22Rv1 (cell line): ENCODE data around the gene NR5A1.

Experiments used
- H3K27ac ChIP-seq: fragments of 450-650 bp; 2 replicates; pipeline ENCODE4 v1.5.1; 2017
- CTCF ChIP-seq: fragments of 450-650 bp; IDR thresholded peaks from 2 replicates; pipeline ENCODE4 v1.5.1; 2017; ENCODE audit warnings: mild to moderate bottlenecking
- ZFX ChIP-seq: fragments of 450-650 bp; IDR thresholded peaks from 2 replicates; pipeline ENCODE4 v1.6.1; 2017; ENCODE audit warnings: antibody characterized with exemption, borderline replicate concordance

Gene NR5A1

GRCh38 chr9:124530246-124530645 is 23.0 kb upstream of the NR5A1 start:
- TF ChIP-seq ZFX (no peak), CTCF (no peak)
- no peak overlapping the region for H3K27ac ChIP-seq

GRCh38 chr9:124527781-124528180 is 20.6 kb upstream of the NR5A1 start:
- TF ChIP-seq ZFX (no peak), CTCF (no peak)

DNA sequence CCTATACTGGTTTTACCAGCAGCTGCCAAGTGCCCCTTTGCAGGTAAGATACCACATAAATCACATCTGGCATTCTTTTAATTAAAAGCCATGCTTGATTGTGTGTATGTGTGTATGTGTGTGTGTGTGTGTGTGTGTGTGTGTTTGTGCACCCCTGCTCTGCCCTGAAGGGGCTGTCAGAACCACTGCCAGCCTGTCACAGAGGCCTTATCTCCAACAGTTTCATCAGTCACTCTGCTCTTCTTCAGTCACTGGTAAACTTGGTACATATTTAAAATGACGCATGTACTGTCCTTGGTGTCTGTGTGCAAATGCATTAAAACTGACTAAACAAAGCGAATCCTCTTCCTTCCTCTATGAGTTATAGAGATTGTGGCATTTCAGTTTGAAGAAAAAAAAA is 19.0 kb upstream of the NR5A1 start:
- no peak for TF ChIP-seq ZFX
- TF ChIP-seq CTCF: no peak
- H3K27ac ChIP-seq: no peak overlapping the region

More at GRCh38 chr9:124527781-124528180, 20.6 kb upstream of the NR5A1 start:
- no peak overlapping the region for H3K27ac ChIP-seq

DNA sequence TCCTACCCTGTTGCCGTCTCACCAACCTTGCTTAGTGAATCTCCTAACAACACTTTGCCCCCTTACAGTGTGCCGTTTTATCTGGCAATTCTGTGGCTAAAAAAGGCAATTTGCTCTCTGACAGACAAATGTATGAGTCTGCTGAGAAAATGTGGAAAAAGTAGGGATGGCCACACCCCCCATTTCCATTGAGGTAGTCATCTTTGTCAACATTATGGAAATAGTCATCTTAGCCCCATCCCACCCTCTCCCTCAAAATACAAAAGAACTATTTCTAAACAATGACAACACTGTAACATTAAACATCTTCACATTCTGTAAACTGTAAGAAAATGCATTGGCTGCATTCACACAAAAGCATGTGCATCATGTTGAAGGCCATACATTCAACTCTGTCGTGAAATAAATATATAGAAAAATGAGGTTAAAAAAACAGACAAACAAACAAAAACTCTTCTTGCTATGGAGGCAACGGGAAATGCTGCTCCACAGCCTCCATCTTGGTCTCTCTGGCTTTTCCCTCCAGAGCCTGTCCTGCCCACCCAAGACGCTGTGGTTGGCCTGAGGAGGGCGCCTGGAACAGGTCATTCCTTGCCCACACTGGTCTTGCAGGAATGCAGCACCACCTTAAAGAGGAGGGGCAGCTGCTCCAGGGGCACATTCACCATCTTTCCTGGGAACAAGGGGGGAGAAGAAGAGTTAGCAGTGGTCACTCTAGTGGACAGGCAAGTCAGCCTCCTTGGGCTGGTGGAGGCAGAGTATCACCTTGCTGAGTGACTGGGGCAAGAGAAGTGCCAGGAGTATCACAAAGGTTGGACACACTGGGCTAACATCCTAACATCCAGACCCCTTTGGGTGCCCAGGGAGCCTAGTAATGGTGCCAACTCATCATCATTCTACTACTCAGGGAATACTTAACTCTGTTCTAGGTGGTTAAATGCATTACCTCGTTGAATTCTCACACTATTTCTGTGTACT is 15.2 kb upstream of the NR5A1 start:
- no peak overlapping the region for H3K27ac ChIP-seq
- TF ChIP-seq ZFX (no peak), CTCF (peak; percentile 25; the same call in 1 of the 2 replicates)

GRCh38 chr9:124521142-124521541 is 13.9 kb upstream of the NR5A1 start:
- H3K27ac ChIP-seq: no peak overlapping the region
- TF ChIP-seq ZFX (no peak), CTCF (no peak)

- H3K27ac ChIP-seq: no peak overlapping the region
- no peak for TF ChIP-seq ZFX
- TF ChIP-seq CTCF: no peak
Observed at GRCh38 chr9:124520206-124520596, 13.0 kb upstream of the NR5A1 start.

DNA sequence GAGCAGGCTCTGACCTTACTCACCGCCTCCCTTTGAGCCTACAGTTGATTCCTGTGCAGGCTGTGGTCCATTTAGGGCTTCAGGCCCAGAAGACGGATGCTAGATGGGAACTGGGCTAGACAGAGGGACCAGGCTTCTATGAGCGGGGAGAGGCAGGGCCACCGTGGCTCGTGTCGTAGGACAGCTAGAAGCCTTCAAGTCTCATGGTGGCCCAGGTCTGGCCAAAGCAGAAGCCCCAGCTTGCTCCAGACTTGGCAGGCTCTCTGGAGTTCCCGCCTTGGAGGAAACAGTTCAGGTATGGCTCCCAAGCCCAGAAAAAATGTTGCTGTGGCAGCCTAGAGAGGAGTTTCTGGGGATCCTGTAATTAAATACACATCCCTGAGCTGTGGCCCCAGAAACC is 10.9 kb upstream of the NR5A1 start:
- TF ChIP-seq ZFX: no peak
- TF ChIP-seq CTCF: no peak

More for the DNA sequence above, 10.9 kb upstream of the NR5A1 start:
- no peak overlapping the region for H3K27ac ChIP-seq
